HEK293T (cell line): ENCODE data around the gene PKP1.

Source experiments
- ARNT ChIP-seq: fragments of 450-650 bp; IDR thresholded peaks from 2 replicates; pipeline ENCODE4 v1.6.1; 2017; ENCODE audit warnings: mild to moderate bottlenecking
- BHLHE40 ChIP-seq: fragments of 450-650 bp; IDR thresholded peaks from 2 replicates; pipeline ENCODE4 v1.6.1; 2016; ENCODE audit warnings: mild to moderate bottlenecking, moderate library complexity, borderline replicate concordance
- CTBP1 ChIP-seq: fragments of 450-650 bp; IDR thresholded peaks from 2 replicates; pipeline ENCODE4 v1.6.1; 2016; ENCODE audit warnings: borderline replicate concordance
- ELF4 ChIP-seq: fragments of 450-650 bp; IDR thresholded peaks from 2 replicates; pipeline ENCODE4 v1.6.1; 2017; ENCODE audit warnings: antibody characterized with exemption
- FOXK2 ChIP-seq: fragments of 450-650 bp; IDR thresholded peaks from 2 replicates; pipeline ENCODE4 v1.6.1; 2016; ENCODE audit warnings: mild to moderate bottlenecking
- FOXM1 ChIP-seq: fragments of 450-650 bp; IDR thresholded peaks from 2 replicates; pipeline ENCODE4 v1.6.1; 2017; ENCODE audit warnings: mild to moderate bottlenecking, borderline replicate concordance
- PKNOX1 ChIP-seq: fragments of 450-650 bp; IDR thresholded peaks from 2 replicates; pipeline ENCODE4 v1.6.1; 2016
- SUZ12 ChIP-seq: fragments of 450-650 bp; IDR thresholded peaks from 2 replicates; pipeline ENCODE4 v1.6.1; 2016; ENCODE audit warnings: mild to moderate bottlenecking

- TF ChIP-seq ELF4 (no peak), FOXK2 (no peak), FOXM1 (no peak), CTBP1 (no peak), BHLHE40 (no peak), SUZ12 (no peak), ARNT (no peak), PKNOX1 (no peak)
Measured at GRCh38 chr1:201369209-201369608, 85.9 kb downstream of the PKP1 start.
